ENCODE data around the gene SP140.

GRCh38 chr2:230299618-230300017 lies 74.1 kb downstream of the SP140 start:
- TF ChIP-seq, protein P1, sequence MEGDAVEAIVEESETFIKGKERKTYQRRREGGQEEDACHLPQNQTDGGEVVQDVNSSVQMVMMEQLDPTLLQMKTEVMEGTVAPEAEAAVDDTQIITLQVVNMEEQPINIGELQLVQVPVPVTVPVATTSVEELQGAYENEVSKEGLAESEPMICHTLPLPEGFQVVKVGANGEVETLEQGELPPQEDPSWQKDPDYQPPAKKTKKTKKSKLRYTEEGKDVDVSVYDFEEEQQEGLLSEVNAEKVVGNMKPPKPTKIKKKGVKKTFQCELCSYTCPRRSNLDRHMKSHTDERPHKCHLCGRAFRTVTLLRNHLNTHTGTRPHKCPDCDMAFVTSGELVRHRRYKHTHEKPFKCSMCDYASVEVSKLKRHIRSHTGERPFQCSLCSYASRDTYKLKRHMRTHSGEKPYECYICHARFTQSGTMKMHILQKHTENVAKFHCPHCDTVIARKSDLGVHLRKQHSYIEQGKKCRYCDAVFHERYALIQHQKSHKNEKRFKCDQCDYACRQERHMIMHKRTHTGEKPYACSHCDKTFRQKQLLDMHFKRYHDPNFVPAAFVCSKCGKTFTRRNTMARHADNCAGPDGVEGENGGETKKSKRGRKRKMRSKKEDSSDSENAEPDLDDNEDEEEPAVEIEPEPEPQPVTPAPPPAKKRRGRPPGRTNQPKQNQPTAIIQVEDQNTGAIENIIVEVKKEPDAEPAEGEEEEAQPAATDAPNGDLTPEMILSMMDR (IDR thresholded peaks at IDR 0.05): no peak
- TF ChIP-seq POLR2A (IDR thresholded peaks at IDR 0.05): no peak
